ENCODE data around the gene GJE1. TPM values are rescaled to one million over a fixed set of nuclear protein-coding genes. Genes with fewer than 3 reads are reported as not detected.
A peak's percentile ranks its signal among the peaks of the same experiment; 100 is the strongest.

GJE1 gene
- total RNA-seq, 1 donor: not detected

DNA sequence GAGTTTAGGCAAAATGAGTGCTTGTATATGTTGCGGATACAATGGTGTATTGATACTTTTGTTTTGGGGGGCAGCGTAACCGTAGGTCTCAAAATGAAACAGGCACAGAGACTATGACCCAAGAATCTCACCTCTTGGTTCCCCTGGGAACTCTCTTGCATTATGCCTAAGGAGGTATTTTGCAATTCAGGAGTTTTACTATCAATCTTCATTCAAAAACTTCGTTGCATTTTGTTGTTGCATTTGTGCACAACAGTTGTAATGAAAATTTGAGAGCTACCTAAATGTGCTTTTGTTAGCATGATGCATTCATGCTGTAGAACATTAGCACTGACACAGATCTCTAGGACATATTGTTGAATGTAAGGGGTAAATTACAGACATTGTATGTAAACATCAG, 32.5 kb downstream of the GJE1 start:
- H2AFZ ChIP-seq (ENCODE audit: low read length): no peak overlapping the region
- H4K20me1 ChIP-seq (ENCODE audit: insufficient read depth, low read length): peaks cover 2% of the 10 kb centered on the region
- DNase-seq (ENCODE audit: insufficient read length, low spot score, missing footprints): no peak
- peaks cover 68% of the 10 kb centered on the region for H3K79me2 ChIP-seq (ENCODE audit: insufficient read depth, low read length)
- no peak overlapping the region for H3K4me3 ChIP-seq (ENCODE audit: insufficient read depth, low read length)
- TF ChIP-seq, protein P1, sequence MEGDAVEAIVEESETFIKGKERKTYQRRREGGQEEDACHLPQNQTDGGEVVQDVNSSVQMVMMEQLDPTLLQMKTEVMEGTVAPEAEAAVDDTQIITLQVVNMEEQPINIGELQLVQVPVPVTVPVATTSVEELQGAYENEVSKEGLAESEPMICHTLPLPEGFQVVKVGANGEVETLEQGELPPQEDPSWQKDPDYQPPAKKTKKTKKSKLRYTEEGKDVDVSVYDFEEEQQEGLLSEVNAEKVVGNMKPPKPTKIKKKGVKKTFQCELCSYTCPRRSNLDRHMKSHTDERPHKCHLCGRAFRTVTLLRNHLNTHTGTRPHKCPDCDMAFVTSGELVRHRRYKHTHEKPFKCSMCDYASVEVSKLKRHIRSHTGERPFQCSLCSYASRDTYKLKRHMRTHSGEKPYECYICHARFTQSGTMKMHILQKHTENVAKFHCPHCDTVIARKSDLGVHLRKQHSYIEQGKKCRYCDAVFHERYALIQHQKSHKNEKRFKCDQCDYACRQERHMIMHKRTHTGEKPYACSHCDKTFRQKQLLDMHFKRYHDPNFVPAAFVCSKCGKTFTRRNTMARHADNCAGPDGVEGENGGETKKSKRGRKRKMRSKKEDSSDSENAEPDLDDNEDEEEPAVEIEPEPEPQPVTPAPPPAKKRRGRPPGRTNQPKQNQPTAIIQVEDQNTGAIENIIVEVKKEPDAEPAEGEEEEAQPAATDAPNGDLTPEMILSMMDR (IDR thresholded peaks at IDR 0.05; ENCODE audit: extremely low read depth, low read depth, low read length): no peak
- no peaks in the 10 kb centered on the region for H3K9me3 ChIP-seq (ENCODE audit: low read depth, low read length)
- no peak overlapping the region for H3K27ac ChIP-seq (ENCODE audit: low read depth, low read length)
- H3K4me1 ChIP-seq (ENCODE audit: insufficient read depth, low read length): no peaks in the 10 kb centered on the region
- H3K27me3 ChIP-seq (ENCODE audit: insufficient read depth, low read length): no peaks in the 10 kb centered on the region
- H3K4me2 ChIP-seq (ENCODE audit: insufficient read depth, low read length): no peak overlapping the region
- peaks cover 21% of the 10 kb centered on the region for H3K36me3 ChIP-seq (ENCODE audit: insufficient read depth, low read length)

DNA sequence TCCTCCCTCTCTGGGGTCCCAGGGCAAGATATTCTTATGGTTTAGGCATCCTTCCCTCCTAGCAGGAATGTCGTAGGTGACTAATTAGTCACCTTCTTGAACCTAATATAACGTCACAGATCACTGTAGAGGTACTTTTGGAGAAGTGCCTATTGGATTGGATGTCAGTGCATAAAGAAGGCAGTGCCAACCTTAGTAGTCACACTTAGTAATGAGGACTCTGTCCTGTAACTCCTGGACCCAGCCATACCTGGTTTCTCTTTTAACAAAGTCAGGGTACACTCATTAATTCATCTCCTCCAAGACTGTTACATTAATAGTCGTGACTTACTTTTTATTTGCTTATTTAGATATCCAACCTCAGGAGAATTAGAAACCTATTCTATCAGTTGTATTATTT, 34.3 kb downstream of the GJE1 start:
- no peaks in the 10 kb centered on the region for H3K9me3 ChIP-seq (ENCODE audit: low read depth, low read length)
- H3K4me3 ChIP-seq (ENCODE audit: insufficient read depth, low read length): no peak overlapping the region
- H2AFZ ChIP-seq (ENCODE audit: low read length): no peak overlapping the region
- no peak overlapping the region for H3K4me2 ChIP-seq (ENCODE audit: insufficient read depth, low read length)
- peak; percentile 31 for DNase-seq (ENCODE audit: insufficient read length, low spot score, missing footprints)
- peaks cover 50% of the 10 kb centered on the region for H3K79me2 ChIP-seq (ENCODE audit: insufficient read depth, low read length)
- no peaks in the 10 kb centered on the region for H3K4me1 ChIP-seq (ENCODE audit: insufficient read depth, low read length)
- H4K20me1 ChIP-seq (ENCODE audit: insufficient read depth, low read length): peaks cover 2% of the 10 kb centered on the region
- peak overlapping the region; percentile 3 for H3K27ac ChIP-seq (ENCODE audit: low read depth, low read length)
- TF ChIP-seq, protein P1 (IDR thresholded peaks at IDR 0.05; ENCODE audit: extremely low read depth, low read depth, low read length): no peak
- no peaks in the 10 kb centered on the region for H3K27me3 ChIP-seq (ENCODE audit: insufficient read depth, low read length)
- peaks cover 27% of the 10 kb centered on the region for H3K36me3 ChIP-seq (ENCODE audit: insufficient read depth, low read length)

DNA sequence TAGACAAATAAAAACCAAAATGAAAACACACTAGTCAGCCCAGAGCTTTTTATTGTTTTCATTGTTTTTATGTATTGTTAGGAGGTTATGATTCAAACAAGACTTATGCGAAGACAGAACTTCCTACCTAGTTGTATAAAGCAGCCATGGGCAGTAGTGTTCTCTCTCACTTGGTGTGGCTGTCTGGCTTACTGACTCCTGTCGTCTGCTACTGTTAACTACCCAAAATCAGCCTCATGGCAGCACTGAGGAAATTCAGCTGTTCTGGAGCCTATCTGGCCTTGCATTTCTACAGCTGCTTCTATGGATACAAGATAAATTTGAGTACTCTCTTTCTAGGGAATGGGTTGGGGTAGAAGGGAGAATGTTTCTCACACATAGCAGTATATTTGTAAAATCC, 34.8 kb downstream of the GJE1 start:
- Histone ChIP-seq H3K27ac (ENCODE audit: low read depth, low read length) (peak overlapping the region; percentile 3), H3K4me2 (ENCODE audit: insufficient read depth, low read length) (no peak overlapping the region), H3K27me3 (ENCODE audit: insufficient read depth, low read length) (no peaks in the 10 kb centered on the region), H3K79me2 (ENCODE audit: insufficient read depth, low read length) (peaks cover 46% of the 10 kb centered on the region), H3K36me3 (ENCODE audit: insufficient read depth, low read length) (peaks cover 30% of the 10 kb centered on the region), H3K4me1 (ENCODE audit: insufficient read depth, low read length) (no peaks in the 10 kb centered on the region), H4K20me1 (ENCODE audit: insufficient read depth, low read length) (peaks cover 2% of the 10 kb centered on the region), H2AFZ (ENCODE audit: low read length) (no peak overlapping the region), H3K9me3 (ENCODE audit: low read depth, low read length) (no peaks in the 10 kb centered on the region), H3K4me3 (ENCODE audit: insufficient read depth, low read length) (no peak overlapping the region)
- no peak for DNase-seq (ENCODE audit: insufficient read length, low spot score, missing footprints)
- TF ChIP-seq, protein P1 (IDR thresholded peaks at IDR 0.05; ENCODE audit: extremely low read depth, low read depth, low read length): no peak

DNA sequence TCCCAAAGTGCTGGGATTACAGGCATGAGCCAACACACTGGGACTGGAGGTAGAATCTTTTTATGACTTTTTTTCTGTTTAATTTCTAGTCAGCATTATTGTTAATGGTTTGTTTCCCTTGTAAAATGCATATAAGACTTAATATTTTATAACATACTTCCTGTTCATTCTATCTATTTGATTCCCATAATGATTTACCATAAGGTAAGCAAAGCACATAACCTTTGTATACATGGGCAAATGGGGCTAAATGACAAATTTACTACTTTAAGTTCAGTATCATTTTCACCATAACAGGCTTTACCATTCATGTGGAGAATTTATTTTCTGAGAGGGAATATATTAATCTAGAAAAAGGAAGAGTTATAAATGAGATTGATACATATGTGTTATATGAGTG, 38.6 kb downstream of the GJE1 start:
- no peaks in the 10 kb centered on the region for H3K27me3 ChIP-seq (ENCODE audit: insufficient read depth, low read length)
- H3K9me3 ChIP-seq (ENCODE audit: low read depth, low read length): no peaks in the 10 kb centered on the region
- no peak overlapping the region for H3K4me3 ChIP-seq (ENCODE audit: insufficient read depth, low read length)
- no peak for DNase-seq (ENCODE audit: insufficient read length, low spot score, missing footprints)
- no peak overlapping the region for H3K4me2 ChIP-seq (ENCODE audit: insufficient read depth, low read length)
- TF ChIP-seq, protein P1 (IDR thresholded peaks at IDR 0.05; ENCODE audit: extremely low read depth, low read depth, low read length): no peak
- H3K79me2 ChIP-seq (ENCODE audit: insufficient read depth, low read length): peaks cover 10% of the 10 kb centered on the region
- no peak overlapping the region for H2AFZ ChIP-seq (ENCODE audit: low read length)
- H3K4me1 ChIP-seq (ENCODE audit: insufficient read depth, low read length): no peaks in the 10 kb centered on the region
- no peaks in the 10 kb centered on the region for H4K20me1 ChIP-seq (ENCODE audit: insufficient read depth, low read length)
- peaks cover 38% of the 10 kb centered on the region for H3K36me3 ChIP-seq (ENCODE audit: insufficient read depth, low read length)
- H3K27ac ChIP-seq (ENCODE audit: low read depth, low read length): no peak overlapping the region
